Stimulated activated naive CD8-positive, alpha-beta T cell treated with anti-CD3 and anti-CD28 coated beads, Interleukin-15, Interleukin-2, amounts not matched to agents 100 ng/mL and 50 ng/mL, for 24 hours (primary cell): ENCODE data around the gene SH3D19.
"Not testable (repeated sequence)": the region's sequence is repeated elsewhere in the genome, so short reads cannot be mapped to it uniquely, and the experiment has no call there.

ENCODE experiments used
- H3K27ac Mint-ChIP-seq: one replicate; pipeline ENCODE4 v1.8.0; 2021; ENCODE audit warnings: mild to moderate bottlenecking, mixed read lengths
- H3K27me3 Mint-ChIP-seq: one replicate; pipeline ENCODE4 v1.8.0; 2021; ENCODE audit warnings: mixed read lengths
- H3K36me3 Mint-ChIP-seq: one replicate; pipeline ENCODE4 v1.8.0; 2021; ENCODE audit warnings: low read depth, mixed read lengths
- H3K4me1 Mint-ChIP-seq: one replicate; pipeline ENCODE4 v1.8.0; 2021; ENCODE audit warnings: low read depth, mixed read lengths
- H3K4me3 Mint-ChIP-seq: one replicate; pipeline ENCODE4 v1.8.0; 2021; ENCODE audit warnings: mild to moderate bottlenecking, mixed read lengths
- H3K9me3 Mint-ChIP-seq: one replicate; pipeline ENCODE4 v1.8.0; 2021; ENCODE audit warnings: mixed read lengths

Gene SH3D19

DNA sequence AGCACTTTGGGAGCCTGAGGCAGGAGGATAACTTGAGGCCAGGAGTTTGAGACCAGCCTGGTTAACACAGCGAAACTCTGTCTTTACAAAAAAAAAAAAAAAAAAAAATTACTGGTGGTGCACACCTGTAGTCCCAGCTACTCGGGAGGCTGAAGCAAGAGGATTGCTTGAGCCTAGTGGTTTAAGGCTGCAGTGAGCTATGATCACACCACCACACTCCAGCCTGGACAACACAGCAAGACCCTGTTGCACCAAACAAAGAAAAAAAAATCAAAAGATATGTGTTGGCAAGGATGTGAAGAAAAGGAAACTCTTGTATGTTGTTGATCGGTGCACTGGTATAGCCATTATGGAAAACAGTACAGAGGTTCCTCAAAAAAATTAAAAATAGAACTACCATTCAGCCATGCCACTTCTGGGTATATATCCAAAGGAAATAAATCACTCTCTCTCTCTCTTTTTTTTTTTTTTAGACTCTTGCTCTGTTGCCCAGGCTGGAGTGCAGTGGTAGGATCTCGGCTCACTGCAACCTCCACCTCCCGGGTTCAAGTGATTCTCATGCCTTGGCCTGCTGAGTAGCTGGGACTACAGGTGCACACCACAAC, 15.2 kb downstream of the SH3D19 start:
- no peaks in the 10 kb centered on the region for H3K9me3 Mint-ChIP-seq
- H3K4me3 Mint-ChIP-seq = no peak overlapping the region
- no peak overlapping the region for H3K27ac Mint-ChIP-seq
- H3K36me3 Mint-ChIP-seq = no peaks in the 10 kb centered on the region
- H3K27me3 Mint-ChIP-seq = no peaks in the 10 kb centered on the region
- H3K4me1 Mint-ChIP-seq = no peaks in the 10 kb centered on the region

DNA sequence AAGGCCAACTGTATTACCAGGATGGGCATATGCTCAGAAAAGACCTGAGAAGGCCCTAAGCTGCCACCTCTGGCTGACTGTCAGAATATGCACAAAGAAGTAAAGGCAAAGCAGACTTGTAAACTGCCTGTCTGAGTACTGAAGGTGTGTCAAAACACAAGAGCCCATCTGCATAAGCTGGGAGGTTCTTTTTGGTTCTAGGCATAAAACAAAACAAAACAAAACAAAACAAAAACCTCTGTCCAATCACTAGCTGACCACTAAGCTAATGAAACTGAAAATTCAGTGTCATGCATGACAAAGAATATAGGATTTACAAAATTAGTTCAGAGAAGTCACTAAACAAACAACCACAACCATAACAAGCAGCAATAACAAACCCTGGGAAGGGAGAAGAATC, 20.6 kb downstream of the SH3D19 start:
- peaks cover 4% of the 10 kb centered on the region for H3K4me1 Mint-ChIP-seq
- no peak overlapping the region for H3K27ac Mint-ChIP-seq
- H3K9me3 Mint-ChIP-seq = no peaks in the 10 kb centered on the region
- H3K4me3 Mint-ChIP-seq = no peak overlapping the region
- H3K36me3 Mint-ChIP-seq = no peaks in the 10 kb centered on the region
- peaks cover 4% of the 10 kb centered on the region for H3K27me3 Mint-ChIP-seq

DNA sequence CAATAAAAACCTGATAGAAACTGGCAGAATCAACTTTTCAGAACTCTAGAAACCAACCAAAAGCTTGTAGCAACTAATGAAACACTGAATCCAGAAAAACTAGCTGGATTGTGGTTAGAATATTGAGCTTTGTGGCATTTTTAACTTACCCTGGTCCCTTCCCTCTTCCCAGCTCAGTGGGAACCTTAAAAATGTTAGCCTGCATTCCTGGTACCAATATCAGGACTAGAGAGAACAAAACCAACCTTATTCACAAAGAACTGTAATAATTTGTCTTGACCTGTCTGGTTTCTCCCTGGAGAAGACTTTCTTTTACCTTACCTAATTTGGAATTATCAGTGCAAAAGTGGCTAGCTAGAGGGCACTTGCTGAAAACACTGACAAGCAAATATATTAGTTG, 21.2 kb downstream of the SH3D19 start:
- Mint-ChIP-seq H3K27me3 (peaks cover 4% of the 10 kb centered on the region), H3K4me3 (no peak overlapping the region), H3K4me1 (peaks cover 4% of the 10 kb centered on the region), H3K36me3 (no peaks in the 10 kb centered on the region), H3K27ac (no peak overlapping the region), H3K9me3 (no peaks in the 10 kb centered on the region)

DNA sequence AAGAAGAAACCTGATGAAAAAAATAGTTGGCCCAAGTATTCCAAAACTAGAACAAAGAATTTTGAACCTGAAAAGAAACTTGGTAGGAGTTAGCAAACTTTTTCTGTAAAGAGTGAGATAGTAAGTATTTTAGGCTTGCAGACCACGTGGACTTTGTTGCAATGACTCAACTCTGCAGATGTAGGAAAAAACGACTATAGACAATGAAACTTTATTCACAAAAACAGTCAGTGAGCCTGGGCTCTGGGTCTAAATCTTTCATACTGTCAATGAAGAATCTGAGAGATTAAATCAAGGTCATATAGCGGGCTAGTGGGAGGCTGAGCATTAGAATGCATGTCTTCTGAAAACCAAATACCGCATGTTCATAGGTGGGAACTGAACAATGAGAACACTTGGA, 23.0 kb downstream of the SH3D19 start:
- H3K36me3 Mint-ChIP-seq = no peaks in the 10 kb centered on the region

DNA sequence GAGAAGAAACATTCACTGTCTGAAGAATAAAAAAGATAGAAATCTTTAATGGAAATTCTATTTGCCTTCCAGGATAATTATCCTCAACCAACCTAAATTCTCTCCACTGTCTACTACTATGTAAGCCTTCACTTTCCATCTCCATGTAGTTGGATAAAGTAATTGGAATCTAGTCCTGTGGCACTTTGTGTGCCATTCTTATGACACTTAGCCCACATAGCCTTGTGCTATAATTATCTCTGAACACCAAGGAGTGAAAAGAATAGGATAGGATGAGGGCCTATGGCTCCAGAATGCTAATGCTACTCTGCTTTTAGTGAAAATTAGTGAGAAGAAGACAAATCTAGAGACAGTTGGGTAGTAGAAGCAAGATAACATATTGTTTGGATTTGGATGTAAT, 28.2 kb downstream of the SH3D19 start:
- H3K9me3 Mint-ChIP-seq = no peaks in the 10 kb centered on the region
- H3K27ac Mint-ChIP-seq = no peak overlapping the region
- peaks cover under 1% of the 10 kb centered on the region for H3K4me1 Mint-ChIP-seq
- H3K27me3 Mint-ChIP-seq = peaks cover 8% of the 10 kb centered on the region
- H3K4me3 Mint-ChIP-seq = no peak overlapping the region
- no peaks in the 10 kb centered on the region for H3K36me3 Mint-ChIP-seq

More for the DNA sequence above, 23.0 kb downstream of the SH3D19 start:
- peaks cover 8% of the 10 kb centered on the region for H3K27me3 Mint-ChIP-seq
- peaks cover 4% of the 10 kb centered on the region for H3K4me1 Mint-ChIP-seq
- no peak overlapping the region for H3K27ac Mint-ChIP-seq
- H3K4me3 Mint-ChIP-seq = no peak overlapping the region
- H3K9me3 Mint-ChIP-seq = no peaks in the 10 kb centered on the region

DNA sequence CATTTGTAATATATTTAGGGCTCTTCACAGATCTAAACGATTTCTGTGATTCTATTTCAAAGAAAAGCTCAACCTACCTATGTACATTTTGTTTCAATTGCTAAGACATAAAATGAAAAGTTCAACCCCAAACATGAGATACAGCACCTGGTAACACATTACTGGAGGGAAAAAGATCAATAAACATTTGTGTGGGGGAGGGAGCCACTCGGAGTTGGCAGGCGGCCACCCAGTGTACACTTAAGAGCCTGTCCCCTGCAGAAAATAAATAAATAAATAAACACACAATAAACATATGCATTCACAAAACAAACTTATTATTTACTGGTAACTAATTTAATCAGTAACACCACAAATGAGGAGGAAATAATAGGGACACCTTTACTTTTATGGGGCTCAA, 29.2 kb downstream of the SH3D19 start:
- Mint-ChIP-seq H3K27ac (no peak overlapping the region), H3K4me1 (no peaks in the 10 kb centered on the region), H3K4me3 (no peak overlapping the region), H3K9me3 (no peaks in the 10 kb centered on the region), H3K36me3 (no peaks in the 10 kb centered on the region), H3K27me3 (peaks cover 8% of the 10 kb centered on the region)

DNA sequence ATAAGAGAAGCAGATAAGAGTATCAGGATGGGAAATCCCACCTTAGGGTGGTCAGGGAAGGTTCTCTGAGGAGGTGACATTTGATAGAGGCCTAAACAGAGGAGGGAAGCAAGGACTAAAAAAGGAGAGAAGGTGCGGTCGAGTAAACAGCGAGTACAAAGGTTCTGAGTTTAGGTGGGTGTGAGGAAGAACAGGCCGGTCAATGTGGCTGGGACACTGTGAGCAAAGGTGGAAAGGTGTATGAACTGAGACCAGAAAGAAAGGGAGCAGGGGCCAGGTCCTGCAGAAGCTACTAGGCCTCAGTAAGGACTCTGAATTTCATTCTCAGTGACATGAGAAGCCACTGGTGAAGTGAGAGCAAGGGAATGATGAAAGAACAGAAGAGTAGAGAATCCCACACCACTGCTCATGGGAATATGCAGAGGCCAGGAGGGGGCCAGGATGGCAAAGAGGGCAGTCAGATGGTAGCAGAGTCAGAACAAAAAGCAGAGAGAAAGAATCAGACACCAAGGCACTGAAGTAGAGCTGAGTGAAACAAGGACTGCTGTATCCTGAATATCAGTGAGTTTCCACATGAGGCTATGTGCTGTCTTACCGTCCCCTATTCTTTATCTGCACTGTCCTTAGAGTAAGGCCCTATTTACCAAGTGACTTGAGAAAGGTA, 30.4 kb downstream of the SH3D19 start:
- Mint-ChIP-seq H3K9me3 (no peaks in the 10 kb centered on the region), H3K4me3 (no peak overlapping the region), H3K36me3 (no peaks in the 10 kb centered on the region), H3K27ac (no peak overlapping the region), H3K4me1 (no peaks in the 10 kb centered on the region), H3K27me3 (peaks cover 3% of the 10 kb centered on the region)

DNA sequence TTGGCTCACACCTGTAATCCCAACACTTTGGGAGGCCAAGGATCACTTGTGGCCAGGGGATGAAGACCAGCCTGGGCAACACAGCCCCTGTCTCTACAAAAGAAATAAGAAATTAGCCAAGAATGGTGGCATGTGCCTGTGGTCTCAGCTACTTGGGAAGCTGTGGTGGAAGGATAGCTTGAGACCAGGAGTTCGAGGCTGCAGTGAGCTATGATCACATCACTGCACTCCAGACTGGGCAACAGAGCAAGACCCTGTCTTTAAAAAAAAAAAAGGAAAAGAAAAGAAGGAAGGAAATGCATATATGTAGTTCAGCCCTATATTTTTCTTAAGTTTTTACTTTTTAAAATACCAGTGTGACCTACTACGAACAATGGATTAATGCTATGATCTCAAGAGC, 33.4 kb downstream of the SH3D19 start:
- Mint-ChIP-seq H3K27ac (no peak overlapping the region), H3K4me3 (no peak overlapping the region), H3K27me3 (no peaks in the 10 kb centered on the region), H3K36me3 (no peaks in the 10 kb centered on the region), H3K9me3 (no peaks in the 10 kb centered on the region), H3K4me1 (no peaks in the 10 kb centered on the region)

DNA sequence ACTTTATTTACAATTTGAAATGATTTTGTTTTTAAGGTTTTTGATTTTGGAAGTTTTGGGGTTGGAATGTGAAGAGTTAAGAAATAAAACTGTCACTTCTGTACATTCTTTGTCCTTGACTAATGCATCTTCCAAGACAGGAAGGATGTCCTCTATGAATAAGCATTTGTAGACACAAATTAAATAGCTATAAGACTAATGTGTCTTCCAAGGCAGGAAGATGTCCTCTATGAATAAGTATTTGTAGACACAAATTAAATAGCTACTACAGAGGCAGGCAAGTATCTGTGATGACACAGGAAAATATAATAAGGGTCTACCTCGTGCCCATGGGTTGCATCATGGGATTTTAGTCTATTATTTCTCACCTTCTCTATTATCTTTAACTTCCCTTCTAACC, 33.9 kb downstream of the SH3D19 start:
- H3K27me3 Mint-ChIP-seq = no peaks in the 10 kb centered on the region
- H3K27ac Mint-ChIP-seq = no peak overlapping the region
- no peaks in the 10 kb centered on the region for H3K4me1 Mint-ChIP-seq
- H3K36me3 Mint-ChIP-seq = no peaks in the 10 kb centered on the region
- H3K9me3 Mint-ChIP-seq = no peaks in the 10 kb centered on the region
- no peak overlapping the region for H3K4me3 Mint-ChIP-seq

DNA sequence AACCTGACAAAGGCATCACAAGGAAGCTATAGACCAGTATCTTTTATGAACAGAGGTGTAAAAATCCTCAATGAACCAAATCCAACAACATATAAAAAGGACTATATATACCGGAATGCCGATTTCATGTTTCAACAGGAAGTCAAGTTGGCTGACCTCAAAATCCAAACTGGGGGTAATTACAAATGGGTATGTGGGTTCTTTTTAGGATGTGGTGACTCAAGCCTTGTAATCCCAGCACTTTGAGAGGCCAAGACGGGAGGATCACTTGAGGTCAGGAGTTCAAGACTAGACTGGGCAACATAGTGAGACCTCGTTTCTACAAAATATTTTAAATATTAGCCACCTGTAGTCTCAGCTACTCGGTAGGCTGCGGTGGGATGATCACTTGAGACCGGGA, 38.0 kb downstream of the SH3D19 start:
- no peak overlapping the region for H3K4me3 Mint-ChIP-seq

DNA sequence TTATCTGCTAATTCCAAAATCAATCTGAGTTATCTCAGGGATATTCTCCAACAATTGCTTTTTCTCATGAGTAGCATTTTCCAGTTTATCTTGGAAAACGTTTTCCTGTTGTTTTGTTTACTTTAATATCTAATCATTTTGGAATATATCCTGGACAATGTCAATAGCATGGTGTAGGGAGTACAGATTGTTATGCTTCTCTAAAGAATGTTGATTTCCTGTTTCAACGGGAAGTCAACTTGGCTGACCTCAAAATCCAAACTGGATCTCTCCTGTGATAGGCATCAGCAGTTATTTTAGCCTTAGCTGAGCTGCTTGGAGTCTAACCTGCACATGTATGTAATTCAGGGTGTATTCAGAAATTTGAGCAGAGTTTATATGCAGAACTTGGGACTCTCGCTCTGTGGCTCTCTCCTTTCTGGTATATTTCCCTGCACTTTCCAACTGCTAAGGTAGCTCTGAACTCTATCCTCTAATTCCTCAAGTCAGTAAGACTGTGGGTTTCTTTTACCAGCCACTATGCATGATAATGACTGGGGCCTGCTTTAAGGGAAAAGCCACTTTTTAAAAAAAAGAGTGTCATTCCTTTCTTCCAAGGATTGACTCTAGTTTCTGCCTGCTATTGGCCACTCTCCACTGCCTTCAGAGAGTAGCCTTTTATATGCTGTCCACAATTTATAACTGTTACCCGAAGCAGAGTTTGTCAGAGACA, 40.7 kb downstream of the SH3D19 start:
- no peaks in the 10 kb centered on the region for H3K9me3 Mint-ChIP-seq
- no peak overlapping the region for H3K27ac Mint-ChIP-seq
- H3K27me3 Mint-ChIP-seq = peaks cover 6% of the 10 kb centered on the region
- no peaks in the 10 kb centered on the region for H3K4me1 Mint-ChIP-seq
- H3K4me3 Mint-ChIP-seq = no peak overlapping the region
- H3K36me3 Mint-ChIP-seq = no peaks in the 10 kb centered on the region

More for the DNA sequence above, 38.0 kb downstream of the SH3D19 start:
- H3K27ac Mint-ChIP-seq = no peak overlapping the region
- no peaks in the 10 kb centered on the region for H3K36me3 Mint-ChIP-seq
- H3K4me1 Mint-ChIP-seq = no peaks in the 10 kb centered on the region
- peaks cover 6% of the 10 kb centered on the region for H3K27me3 Mint-ChIP-seq
- H3K9me3 Mint-ChIP-seq = no peaks in the 10 kb centered on the region

DNA sequence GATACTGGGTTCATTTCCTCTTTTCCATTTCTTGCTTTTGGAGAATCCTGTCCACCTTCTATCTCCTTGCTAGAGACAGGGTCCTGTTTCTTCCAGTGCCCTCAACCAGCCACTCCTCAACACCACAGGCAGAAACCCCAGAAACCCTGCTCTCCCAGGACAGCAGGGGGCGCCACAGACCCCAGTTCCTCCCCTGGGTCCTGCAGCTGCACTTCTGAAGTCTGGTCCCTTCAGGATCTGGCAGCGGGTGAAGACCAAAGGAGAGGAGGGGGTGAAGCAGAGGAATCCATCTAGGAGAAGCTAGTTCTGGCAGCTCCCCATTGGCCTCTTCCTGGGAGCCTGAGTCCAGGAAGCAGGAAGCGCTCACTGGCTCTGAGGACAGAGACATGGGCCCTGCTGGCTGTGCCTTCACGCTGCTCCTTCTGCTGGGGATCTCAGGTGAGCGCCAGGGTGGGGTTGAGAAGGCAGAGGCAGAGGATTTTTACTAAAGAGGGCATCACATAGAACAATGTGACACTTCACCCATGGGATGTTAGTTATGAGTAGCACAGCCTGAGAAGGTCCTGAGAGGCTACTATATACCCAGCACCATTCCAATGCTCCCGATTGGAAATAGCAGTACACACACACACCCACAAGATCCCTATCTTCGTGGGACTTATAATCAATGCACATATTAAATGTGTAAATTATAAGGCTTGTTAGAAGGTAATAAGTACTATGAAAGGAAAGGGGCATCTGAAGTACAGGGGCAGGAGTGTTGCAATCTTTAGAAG, 48.4 kb downstream of the SH3D19 start, which contains the start of gene PRSS48:
Gene PRSS48 (plus strand): TSS at position 375 of the 776 bp plus-strand sequence. CDS start 12 bp downstream, at position 387.
- Mint-ChIP-seq H3K9me3 (no peaks in the 10 kb centered on the region), H3K4me1 (no peaks in the 10 kb centered on the region), H3K36me3 (no peaks in the 10 kb centered on the region), H3K27ac (no peak within 1 kb of the TSS), H3K27me3 (peaks cover 10% of the 10 kb centered on the region), H3K4me3 (no peak within 1 kb of the TSS)

DNA sequence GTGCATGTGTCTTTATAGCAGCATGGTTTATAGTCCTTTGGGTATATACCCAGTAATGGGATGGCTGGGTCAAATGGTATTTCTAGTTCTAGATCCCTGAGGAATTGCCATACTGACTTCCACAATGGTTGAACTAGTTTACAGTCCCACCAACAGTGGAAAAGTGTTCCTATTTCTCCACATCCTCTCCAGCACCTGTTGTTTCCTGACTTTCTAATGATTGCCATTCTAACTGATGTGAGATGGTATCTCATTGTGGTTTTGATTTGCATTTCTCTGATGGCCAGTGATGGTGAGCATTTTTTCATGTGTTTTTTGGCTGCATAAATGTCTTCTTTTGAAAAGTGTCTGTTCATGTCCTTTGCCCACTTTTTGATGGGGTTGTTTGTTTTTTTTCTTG, 56.5 kb downstream of the SH3D19 start:
- H3K4me1 Mint-ChIP-seq, H3K4me3 Mint-ChIP-seq, H3K27ac Mint-ChIP-seq, H3K36me3 Mint-ChIP-seq, H3K9me3 Mint-ChIP-seq, H3K27me3 Mint-ChIP-seq: not testable (repeated sequence)

DNA sequence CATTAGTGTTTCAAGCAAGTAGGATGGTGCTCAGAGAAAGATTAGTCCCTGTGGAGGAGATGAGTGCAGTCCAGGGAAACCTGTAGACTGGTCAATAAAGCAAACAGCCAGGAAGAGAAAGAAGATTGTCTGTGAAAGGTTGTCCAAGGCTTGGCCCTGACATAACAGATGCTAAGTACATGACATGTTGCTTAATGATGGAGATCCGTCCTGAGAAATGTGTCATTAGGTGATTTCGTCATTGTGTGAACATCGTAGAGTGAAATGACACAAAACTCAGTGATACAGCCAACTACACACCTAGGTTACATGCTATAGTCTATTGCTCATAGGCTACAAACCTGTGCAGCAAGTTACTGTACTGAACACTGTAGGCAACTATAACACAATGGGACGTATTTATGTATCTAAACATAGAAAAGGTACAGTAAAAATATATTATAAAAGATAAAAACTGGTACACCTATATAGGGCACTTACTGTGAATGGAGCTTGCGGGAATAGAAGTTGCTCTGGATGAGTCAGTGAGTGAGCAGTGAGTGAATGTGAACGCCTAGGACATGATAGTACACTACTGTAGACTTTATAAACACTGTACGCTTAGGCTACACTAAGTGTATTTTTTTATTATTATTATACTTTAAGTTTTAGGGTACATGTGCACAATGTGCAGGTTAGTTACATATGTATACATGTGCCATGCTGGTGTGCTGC, 57.4 kb downstream of the SH3D19 start:
- H3K27me3 Mint-ChIP-seq = peaks cover 3% of the 10 kb centered on the region
- H3K36me3 Mint-ChIP-seq = no peaks in the 10 kb centered on the region
- no peak overlapping the region for H3K27ac Mint-ChIP-seq
- no peaks in the 10 kb centered on the region for H3K9me3 Mint-ChIP-seq
- H3K4me1 Mint-ChIP-seq = no peaks in the 10 kb centered on the region
- H3K4me3 Mint-ChIP-seq = no peak overlapping the region
